ENCODE results near the gene HOXC5. TPM values are rescaled to one million over a fixed set of nuclear protein-coding genes. Genes with fewer than 3 reads are reported as not detected.
A peak's percentile ranks its signal among the peaks of the same experiment; 100 is the strongest.

Gene HOXC5
- total RNA-seq, 1 experiment from 2014 or later, result not detected

DNA sequence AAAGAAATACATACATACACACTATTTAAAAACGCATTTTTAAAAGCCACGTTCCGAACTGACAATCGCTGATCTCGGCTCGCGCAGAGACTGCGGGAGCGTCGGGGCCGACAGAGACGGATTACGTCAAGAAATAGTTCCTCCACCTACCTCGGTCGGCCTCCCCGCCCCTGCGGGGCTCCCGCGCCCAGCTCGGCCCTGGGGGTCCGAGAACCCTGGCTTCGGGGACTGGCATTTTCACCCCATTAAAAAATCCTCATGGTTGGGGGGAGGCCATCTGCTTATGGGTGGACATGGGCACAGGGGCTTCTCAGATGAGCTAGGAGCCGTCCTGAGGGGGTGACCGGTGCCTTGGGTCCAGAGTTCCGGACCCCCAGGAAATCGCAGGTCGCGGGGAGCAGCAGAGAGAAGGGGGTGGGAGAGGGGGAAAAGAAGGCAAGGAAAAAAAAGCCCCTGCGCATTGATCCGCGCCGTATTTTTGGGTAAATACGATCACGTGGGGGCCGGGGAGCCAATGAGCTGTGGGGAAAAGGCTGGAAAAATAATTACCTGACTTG lies 33.2 kb upstream of the HOXC5 start:
- Histone ChIP-seq H2AFZ (ENCODE audit: low read length) (no peak overlapping the region), H3K23ac (ENCODE audit: insufficient read length, low read depth, low read length) (no peak overlapping the region), H3K79me1 (ENCODE audit: insufficient read depth, low read depth, low read length, poor library complexity, severe bottlenecking) (no peaks in the 10 kb centered on the region), H2BK15ac (ENCODE audit: low read depth, low read length) (no peak overlapping the region), H3K56ac (ENCODE audit: insufficient read length, low read depth, low read length) (no peak overlapping the region), H3K14ac (ENCODE audit: insufficient read depth, low read length) (no peak overlapping the region), H3K9ac (ENCODE audit: extremely low read depth, insufficient read length, low read length) (no peak overlapping the region), H3K79me2 (ENCODE audit: insufficient read depth, low read length) (no peaks in the 10 kb centered on the region), H3K27ac (ENCODE audit: insufficient read length, low read depth, low read length) (no peak overlapping the region), H2AK5ac (ENCODE audit: insufficient read length, low read length) (no peak overlapping the region), H3K23me2 (ENCODE audit: insufficient read length, low read depth, low read length, poor library complexity, severe bottlenecking) (no peaks in the 10 kb centered on the region), H4K5ac (ENCODE audit: insufficient read length, low read depth, low read length) (no peak overlapping the region), H3K4me2 (ENCODE audit: insufficient read depth, insufficient read length, low read length) (peak overlapping the region; percentile 26), H3K18ac (ENCODE audit: insufficient read length, low read depth, low read length) (no peak overlapping the region), H2BK5ac (ENCODE audit: insufficient read length, low read length) (no peak overlapping the region), H2BK120ac (ENCODE audit: low read depth, low read length, poor library complexity, severe bottlenecking) (no peak overlapping the region), H3K9me3 (ENCODE audit: control insufficient read depth, low read depth, low read length) (no peaks in the 10 kb centered on the region), H2BK20ac (ENCODE audit: low read depth, low read length, poor library complexity, severe bottlenecking) (no peak overlapping the region), H4K8ac (replicated peaks; ENCODE audit: insufficient read length, low read depth, low read length) (no peak overlapping the region), H3K27me3 (ENCODE audit: insufficient read depth, low read length) (peaks cover 99% of the 10 kb centered on the region), H4K91ac (ENCODE audit: insufficient read length, low read depth, low read length) (no peak overlapping the region), H3T11ph (ENCODE audit: low read length) (no peak overlapping the region), H3K4me1 (ENCODE audit: insufficient read depth, low read length) (no peaks in the 10 kb centered on the region), H3K4ac (ENCODE audit: low read depth, low read length) (no peak overlapping the region), H4K20me1 (ENCODE audit: control insufficient read depth, insufficient read depth, insufficient read length) (no peaks in the 10 kb centered on the region), H2BK12ac (ENCODE audit: insufficient read length, low read depth, low read length) (no peak overlapping the region)
- Mint-ChIP-seq H3K4me3 (peak overlapping the region; percentile 45 to 63), H3K27ac (no peak overlapping the region), H3K27me3 (ENCODE audit: low read depth) (peaks cover 100% of the 10 kb centered on the region), H3K36me3 (ENCODE audit: insufficient read depth in 1 of 3, low read depth in 3 of 3) (no peaks in the 10 kb centered on the region), H3K4me1 (peaks cover 7 to 27% of the 10 kb centered on the region in 2 experiments), H3K9me3 (peaks cover 4 to 9% of the 10 kb centered on the region in 2 experiments; a peak in 3 of 5 replicates)
- DNase-seq, result no peak
- TF ChIP-seq CTCF (conservative IDR thresholded peaks at IDR 0.05), result no peak
- no CpG with 5 or more reads among the region's 35 CpGs for WGBS (ENCODE audit: extremely low coverage, insufficient read length, low lambda C conversion rate)
